ENCODE results near the gene FLT3. TPM values are rescaled to one million over a fixed set of nuclear protein-coding genes. Genes with fewer than 3 reads are reported as not detected.

FLT3 gene
- total and polyA plus RNA-seq, 7 donors = 0.23 to 3.5 (median 2.0) TPM; not detected in 1

DNA sequence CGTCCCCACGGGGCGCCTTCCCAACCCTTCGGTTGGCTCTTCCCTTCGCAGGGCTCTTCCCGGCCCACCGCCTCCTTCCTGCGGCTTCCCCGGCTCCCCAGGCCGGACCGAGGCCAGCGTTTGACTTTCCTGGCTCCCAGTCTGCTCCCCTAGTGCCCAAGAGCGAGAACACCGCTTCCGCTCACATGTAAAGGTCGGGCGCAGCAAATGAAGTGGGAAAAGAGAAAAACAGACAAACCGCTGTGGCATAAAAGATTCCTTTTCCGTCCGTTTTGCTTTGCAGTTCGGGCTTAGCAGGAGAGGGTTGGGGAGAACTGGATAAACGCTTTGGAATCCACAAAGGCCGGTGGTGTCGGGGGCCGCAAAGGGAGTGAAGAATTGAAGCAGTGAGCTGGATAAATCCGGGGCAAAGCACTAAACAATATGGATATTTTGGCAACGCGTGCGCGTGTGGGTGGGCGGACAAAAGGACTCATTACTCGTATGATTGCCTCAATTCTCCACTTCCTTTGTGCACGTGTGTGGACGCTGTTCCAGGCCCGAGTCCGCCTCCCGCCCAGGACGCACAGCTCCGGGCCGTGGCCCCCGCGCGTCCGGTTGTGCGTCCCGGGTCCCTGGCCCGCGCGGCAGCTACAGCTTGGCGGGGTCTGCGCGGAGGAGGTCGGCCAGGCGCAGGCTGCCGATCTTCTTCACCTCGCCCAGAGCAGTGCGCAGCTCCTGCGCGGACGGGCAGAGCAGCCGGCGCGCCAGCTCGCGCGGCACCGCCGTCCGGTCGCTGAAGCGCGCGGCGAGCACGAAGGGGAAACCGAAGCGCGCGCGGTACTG, 122.7 kb downstream of the FLT3 start:
- no peak for DNase-seq
- 1 to 3% methylated on average over 80 of the region's 80 CpGs for whole genome bisulfite sequencing, 2 donors
- intact Hi-C loops (cut with DNase I) = no loop called here

DNA sequence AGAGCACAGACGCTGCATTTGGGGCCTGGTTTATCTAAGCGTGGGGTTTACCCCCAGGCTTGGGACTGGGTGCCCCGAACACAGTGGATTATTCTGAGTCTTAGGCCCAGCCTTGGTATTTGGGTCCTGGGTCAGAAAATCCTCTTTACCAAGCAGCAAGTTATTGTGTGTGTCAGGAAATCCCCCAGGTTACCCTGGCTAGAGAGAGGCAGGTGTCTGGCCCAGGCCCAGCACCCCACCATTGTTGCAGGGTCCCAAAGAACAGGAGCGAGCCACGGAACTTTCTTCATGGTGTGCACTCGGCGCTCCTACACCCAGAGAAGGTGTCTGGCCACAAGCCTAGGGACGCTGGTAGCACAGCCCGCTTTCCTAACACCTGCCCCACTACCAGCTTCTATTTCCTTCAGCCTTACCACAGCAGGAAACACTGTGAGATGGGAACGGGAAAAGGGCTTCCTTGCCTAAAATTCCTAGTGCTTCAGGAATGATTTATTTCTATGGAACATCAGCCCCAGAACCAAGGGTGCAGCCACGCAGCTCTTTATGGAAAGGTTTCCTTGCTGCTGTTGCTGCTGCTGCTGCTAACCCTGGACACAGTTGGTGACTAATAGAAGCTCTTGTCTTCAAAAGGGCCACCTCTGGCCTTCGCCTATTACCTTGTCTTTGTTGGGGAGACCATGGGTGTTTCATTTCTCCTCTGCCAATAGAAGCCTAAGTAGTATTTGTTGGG, 123.8 kb downstream of the FLT3 start:
- TF ChIP-seq, protein P1, sequence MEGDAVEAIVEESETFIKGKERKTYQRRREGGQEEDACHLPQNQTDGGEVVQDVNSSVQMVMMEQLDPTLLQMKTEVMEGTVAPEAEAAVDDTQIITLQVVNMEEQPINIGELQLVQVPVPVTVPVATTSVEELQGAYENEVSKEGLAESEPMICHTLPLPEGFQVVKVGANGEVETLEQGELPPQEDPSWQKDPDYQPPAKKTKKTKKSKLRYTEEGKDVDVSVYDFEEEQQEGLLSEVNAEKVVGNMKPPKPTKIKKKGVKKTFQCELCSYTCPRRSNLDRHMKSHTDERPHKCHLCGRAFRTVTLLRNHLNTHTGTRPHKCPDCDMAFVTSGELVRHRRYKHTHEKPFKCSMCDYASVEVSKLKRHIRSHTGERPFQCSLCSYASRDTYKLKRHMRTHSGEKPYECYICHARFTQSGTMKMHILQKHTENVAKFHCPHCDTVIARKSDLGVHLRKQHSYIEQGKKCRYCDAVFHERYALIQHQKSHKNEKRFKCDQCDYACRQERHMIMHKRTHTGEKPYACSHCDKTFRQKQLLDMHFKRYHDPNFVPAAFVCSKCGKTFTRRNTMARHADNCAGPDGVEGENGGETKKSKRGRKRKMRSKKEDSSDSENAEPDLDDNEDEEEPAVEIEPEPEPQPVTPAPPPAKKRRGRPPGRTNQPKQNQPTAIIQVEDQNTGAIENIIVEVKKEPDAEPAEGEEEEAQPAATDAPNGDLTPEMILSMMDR (IDR thresholded peaks at IDR 0.05) = no peak
- TF ChIP-seq EP300 (IDR thresholded peaks at IDR 0.05) = no peak
- no peak for TF ChIP-seq POLR2A (IDR thresholded peaks at IDR 0.05)
- TF ChIP-seq POLR2AphosphoS5 (IDR thresholded peaks at IDR 0.05) = no peak
- H3K4me3 ChIP-seq = no peak overlapping the region
- peaks cover 0 to 41% (median 29%) of the 10 kb centered on the region in 4 donors for H3K4me1 ChIP-seq
- no peak for DNase-seq
- H3K9me3 ChIP-seq = no peaks in the 10 kb centered on the region
- no peak overlapping the region for H3K27ac ChIP-seq
- 5 to 11% methylated on average over 12 of the region's 12 CpGs for WGBS, 2 donors
- H3K27me3 ChIP-seq = peaks cover 49 to 99% (median 88%) of the 10 kb centered on the region in 3 donors
- intact Hi-C loops (cut with DNase I) = no loop called here
- no peaks in the 10 kb centered on the region for H3K36me3 ChIP-seq

More for the DNA sequence above, 122.7 kb downstream of the FLT3 start:
- no peak overlapping the region for H3K27ac ChIP-seq
- no peak for TF ChIP-seq EP300 (IDR thresholded peaks at IDR 0.05)
- TF ChIP-seq, protein P1 (IDR thresholded peaks at IDR 0.05) = no peak
- TF ChIP-seq POLR2AphosphoS5 (IDR thresholded peaks at IDR 0.05) = no peak
- no peak for TF ChIP-seq POLR2A (IDR thresholded peaks at IDR 0.05)
- no peaks in the 10 kb centered on the region for H3K9me3 ChIP-seq
- peaks cover 0 to 41% (median 29%) of the 10 kb centered on the region in 4 donors for H3K4me1 ChIP-seq
- peaks cover 47 to 99% (median 93%) of the 10 kb centered on the region in 3 donors for H3K27me3 ChIP-seq
- H3K36me3 ChIP-seq = no peaks in the 10 kb centered on the region
- H3K4me3 ChIP-seq = peak overlapping the region in 1 of 4 donors; percentile 8

DNA sequence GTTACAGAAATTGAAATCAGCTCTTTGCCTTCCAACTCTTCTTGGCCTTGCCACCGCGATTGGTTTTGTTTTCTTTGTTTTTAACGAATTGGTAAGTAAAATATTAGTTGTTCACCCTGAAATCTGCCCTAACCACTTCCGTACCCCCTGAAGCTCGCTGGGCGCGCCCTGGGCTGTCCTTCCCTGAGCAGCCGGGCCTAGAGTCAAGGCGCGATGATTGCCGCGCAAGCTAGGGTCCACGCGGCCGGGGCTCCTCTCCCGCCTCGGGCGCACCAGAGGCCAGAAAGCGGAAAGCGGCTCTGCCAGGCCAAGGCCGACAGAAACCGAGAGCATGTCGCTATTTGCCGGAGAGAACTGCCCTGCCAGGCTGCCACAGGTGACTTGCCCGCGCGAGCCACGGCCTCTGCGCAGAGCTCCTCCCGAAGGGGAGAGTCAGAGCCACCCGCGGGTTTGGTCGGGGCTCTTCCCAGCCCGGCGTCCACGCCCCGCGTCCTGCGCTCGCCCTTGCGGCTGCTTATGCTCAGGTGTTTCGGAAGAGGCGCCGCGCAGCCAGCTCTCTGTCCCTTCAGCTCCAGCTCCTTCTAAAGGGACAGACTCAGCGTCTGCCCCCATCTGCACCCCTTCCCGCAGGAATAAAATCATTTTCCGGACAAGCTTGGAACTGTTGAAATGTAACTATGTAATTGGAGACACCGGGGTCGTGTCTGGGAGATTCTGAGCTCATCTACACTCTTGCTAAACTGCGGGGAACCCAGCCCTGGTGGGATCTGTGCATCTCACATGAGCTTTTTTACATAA, 124.6 kb downstream of the FLT3 start:
- H3K27ac ChIP-seq = no peak overlapping the region
- H3K36me3 ChIP-seq = no peaks in the 10 kb centered on the region
- TF ChIP-seq, protein P1 (IDR thresholded peaks at IDR 0.05) = no peak
- H3K9me3 ChIP-seq = no peaks in the 10 kb centered on the region
- no peak overlapping the region for H3K4me3 ChIP-seq
- H3K4me1 ChIP-seq = peaks cover 0 to 40% (median 29%) of the 10 kb centered on the region in 4 donors
- 2 to 3% methylated on average over 51 of the region's 51 CpGs for WGBS, 2 donors
- intact Hi-C loops (cut with DNase I) = no loop called here
- H3K27me3 ChIP-seq = peaks cover 49 to 99% (median 88%) of the 10 kb centered on the region in 3 donors
- DNase-seq = no peak

DNA sequence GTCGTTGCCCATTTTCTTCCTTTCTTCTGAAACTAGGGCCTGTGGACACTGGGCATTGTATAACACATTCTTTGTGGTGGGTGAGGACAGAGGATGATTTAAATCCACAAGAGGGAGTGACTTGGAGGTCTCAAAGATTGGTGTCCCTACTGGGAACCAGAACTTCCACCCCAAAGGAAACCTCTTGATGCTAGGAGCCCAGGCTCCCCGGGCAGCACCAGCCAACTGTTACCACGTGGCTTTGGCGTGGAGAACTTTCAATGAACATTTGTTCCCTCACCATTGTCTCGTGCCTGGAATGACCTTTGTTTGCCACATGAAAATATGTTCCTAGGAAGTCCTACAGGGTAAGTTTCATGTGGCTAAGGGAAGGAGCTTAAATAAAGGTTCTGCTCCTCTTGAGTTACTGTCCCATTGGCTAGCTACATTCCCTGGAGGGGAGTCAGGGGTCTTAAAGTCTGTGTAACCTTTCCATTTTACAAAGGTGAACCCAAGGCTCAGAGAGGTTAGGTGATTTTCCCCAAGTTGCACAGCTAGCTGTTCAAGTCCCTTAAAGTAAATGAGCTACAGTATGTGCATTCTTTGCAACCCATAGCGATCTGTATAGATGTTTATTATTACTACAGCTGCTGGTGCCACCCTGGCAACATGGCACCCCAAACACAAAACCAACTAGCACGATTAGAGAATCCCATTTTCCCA, 126.3 kb downstream of the FLT3 start:
- Histone ChIP-seq H3K4me1 (peaks cover 0 to 28% (median 15%) of the 10 kb centered on the region in 4 donors), H3K36me3 (no peaks in the 10 kb centered on the region), H3K27me3 (peaks cover 48 to 99% (median 91%) of the 10 kb centered on the region in 3 donors), H3K27ac (no peak overlapping the region), H3K9me3 (no peaks in the 10 kb centered on the region), H3K4me3 (no peak overlapping the region)
- 14% methylated on average over 7 of the region's 7 CpGs for WGBS, 2 donors
- intact Hi-C loops (cut with DNase I) = no loop called here
- no peak for DNase-seq
- TF ChIP-seq, protein P1 (IDR thresholded peaks at IDR 0.05) = no peak
- TF ChIP-seq EP300 (IDR thresholded peaks at IDR 0.05) = no peak
- no peak for TF ChIP-seq POLR2A (IDR thresholded peaks at IDR 0.05)
- no peak for TF ChIP-seq POLR2AphosphoS5 (IDR thresholded peaks at IDR 0.05)

All from sigmoid colon (tissue), 7 donors.